Measurements from ENCODE around the gene APBA2. TPM values are rescaled to one million over a fixed set of nuclear protein-coding genes. Genes with fewer than 3 reads are reported as not detected.

The APBA2 gene
- total RNA-seq, 1 donor = 7.5 TPM

DNA sequence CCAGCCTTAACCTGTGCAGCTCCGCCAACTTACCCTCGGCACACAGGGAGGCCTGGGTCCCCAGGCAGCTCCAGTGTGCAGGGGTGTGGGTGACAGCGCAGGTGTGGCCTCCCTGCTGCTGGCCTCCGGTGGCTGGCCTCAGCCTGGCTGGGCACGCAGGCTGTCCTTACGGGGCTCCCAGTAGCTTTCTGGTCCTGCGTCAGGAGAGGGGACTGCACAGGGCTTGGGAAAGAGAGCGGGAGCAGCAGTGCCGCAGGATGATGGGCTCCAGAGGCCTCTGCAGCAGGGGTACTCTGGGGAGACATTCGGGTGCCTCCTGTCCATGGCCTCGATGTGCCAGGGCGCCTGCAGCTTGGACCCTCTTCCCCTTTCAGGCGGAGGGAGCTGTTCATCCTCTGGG is 9.4 kb downstream of the APBA2 start:
- DNase-seq (ENCODE audit: low read depth in 2 of 3, low spot score in 2 of 3) = no peak

DNA sequence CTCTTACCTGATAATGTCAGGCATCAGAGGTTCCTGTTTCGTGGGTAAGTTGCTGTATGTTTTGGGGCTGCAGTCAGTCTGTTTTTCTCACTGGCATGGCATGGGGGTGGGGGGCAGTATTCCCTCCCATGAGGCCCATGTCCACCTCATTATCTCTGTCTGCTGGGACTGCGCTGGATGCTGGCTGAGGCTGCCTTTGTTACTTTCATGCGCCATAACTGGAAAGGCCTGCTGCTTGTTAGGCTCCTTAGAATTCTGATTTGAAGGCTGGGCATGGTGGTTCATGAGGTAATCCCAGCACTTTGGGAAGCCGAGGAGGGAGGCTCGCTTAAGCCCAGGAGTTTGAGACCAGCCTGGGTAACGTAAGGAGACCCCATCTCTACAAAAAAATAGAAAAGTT is 9.8 kb downstream of the APBA2 start:
- no peak for DNase-seq (ENCODE audit: low read depth in 2 of 3, low spot score in 2 of 3)

GRCh38 chr15:28896951-28897350 is 11.2 kb downstream of the APBA2 start:
- no peak for DNase-seq (ENCODE audit: low read depth in 2 of 3, low spot score in 2 of 3)

GRCh38 chr15:28897861-28898585 is 12.2 kb downstream of the APBA2 start:
- DNase-seq (ENCODE audit: low read depth in 2 of 3, low spot score in 2 of 3) = no peak

- no peak for DNase-seq (ENCODE audit: low read depth in 2 of 3, low spot score in 2 of 3)
Observed at GRCh38 chr15:28899061-28899738, 13.4 kb downstream of the APBA2 start.

- no peak for DNase-seq (ENCODE audit: low read depth in 2 of 3, low spot score in 2 of 3)
Observed at GRCh38 chr15:28900041-28900891, 14.5 kb downstream of the APBA2 start.

- no peak for DNase-seq (ENCODE audit: low read depth in 2 of 3, low spot score in 2 of 3)
Observed at GRCh38 chr15:28900892-28901586, 15.3 kb downstream of the APBA2 start.

GRCh38 chr15:28901587-28901980 is 15.8 kb downstream of the APBA2 start:
- no peak for DNase-seq (ENCODE audit: low read depth in 2 of 3, low spot score in 2 of 3)

- peak in 1 of 3 donors; percentile 12 for DNase-seq (ENCODE audit: low read depth in 2 of 3, low spot score in 2 of 3)
Observed at GRCh38 chr15:28901987-28902745, 16.4 kb downstream of the APBA2 start.

DNA sequence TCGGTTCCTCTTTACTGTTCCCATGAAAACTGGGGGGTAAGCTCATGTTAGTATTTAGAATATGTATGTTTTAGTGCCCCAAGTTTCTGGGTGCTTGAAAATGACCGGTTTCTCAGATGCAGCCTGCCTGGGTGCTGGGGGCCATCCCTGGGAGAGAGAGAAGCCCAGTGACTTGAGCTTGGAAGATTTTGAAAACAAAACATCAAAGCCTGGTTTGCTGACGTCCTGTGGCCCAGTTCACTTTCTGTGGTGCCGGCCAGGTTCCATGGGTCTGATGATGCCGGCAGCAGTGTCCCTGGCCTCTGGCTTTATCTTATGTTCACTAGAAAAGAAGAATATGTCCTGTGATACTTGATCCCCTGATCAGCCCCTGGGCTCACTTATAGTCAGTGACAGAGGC is 17.1 kb downstream of the APBA2 start:
- no peak for DNase-seq (ENCODE audit: low read depth in 2 of 3, low spot score in 2 of 3)

GRCh38 chr15:28903555-28903954 is 17.8 kb downstream of the APBA2 start:
- no peak for DNase-seq (ENCODE audit: low read depth in 2 of 3, low spot score in 2 of 3)

DNA sequence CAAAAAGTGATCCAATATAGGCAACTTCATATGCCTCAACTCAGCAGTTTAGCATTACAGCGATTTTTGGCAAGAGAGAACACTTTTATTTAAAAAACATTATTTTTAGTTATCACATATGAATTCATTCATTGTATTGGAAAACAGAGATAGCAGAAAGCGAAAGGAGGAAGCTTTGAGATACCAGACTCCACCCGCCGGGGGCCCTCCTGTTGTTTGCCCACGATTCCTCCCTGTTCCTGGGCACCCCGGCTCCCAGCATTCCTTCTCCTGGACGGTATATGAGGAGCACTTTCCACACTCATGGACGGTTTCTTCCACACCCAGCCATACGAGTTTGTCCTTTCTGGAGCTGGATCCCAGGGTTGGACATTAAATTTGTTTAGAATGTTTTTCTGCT is 18.2 kb downstream of the APBA2 start:
- no peak for DNase-seq (ENCODE audit: low read depth in 2 of 3, low spot score in 2 of 3)

DNA sequence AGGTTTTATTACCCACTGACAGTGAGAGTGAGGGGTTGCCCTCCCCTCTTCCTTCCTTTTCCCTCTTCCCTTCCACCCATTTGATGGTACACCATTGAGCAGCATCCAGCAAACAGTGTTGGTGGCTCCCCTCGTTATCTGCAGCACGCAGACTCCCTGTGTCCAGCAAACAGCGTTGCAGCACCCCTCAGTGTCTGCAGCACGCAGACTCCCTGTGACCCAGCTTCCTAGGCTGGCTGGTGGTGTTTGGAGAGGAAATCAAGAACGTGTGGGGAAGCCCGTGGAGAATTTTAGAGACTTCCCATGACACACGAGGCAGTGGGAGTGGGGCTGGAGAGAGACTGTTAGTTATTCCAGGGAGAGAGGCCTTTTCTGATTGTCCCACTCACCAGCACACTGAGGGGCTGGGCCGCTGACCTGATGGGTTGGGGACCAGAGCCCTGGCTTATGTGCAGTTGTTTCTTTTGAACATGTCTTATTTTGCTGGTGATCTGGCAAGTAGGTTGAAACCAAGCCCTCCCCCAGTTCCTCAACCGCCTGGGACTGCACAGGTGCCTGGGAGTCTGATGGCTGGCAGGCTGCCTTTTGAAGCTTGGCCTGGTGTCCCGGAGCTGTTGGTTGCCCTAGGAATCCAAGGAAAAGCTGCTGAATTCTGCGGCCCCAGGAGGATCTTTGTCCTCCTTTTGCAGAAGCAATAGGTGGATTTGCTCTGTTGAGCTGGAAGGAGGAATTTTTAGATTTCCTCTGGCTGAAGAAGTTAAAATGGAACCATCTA is 19.0 kb downstream of the APBA2 start:
- peak in 2 of 3 donors; percentile 22 to 24 for DNase-seq (ENCODE audit: low read depth in 2 of 3, low spot score in 2 of 3)

DNA sequence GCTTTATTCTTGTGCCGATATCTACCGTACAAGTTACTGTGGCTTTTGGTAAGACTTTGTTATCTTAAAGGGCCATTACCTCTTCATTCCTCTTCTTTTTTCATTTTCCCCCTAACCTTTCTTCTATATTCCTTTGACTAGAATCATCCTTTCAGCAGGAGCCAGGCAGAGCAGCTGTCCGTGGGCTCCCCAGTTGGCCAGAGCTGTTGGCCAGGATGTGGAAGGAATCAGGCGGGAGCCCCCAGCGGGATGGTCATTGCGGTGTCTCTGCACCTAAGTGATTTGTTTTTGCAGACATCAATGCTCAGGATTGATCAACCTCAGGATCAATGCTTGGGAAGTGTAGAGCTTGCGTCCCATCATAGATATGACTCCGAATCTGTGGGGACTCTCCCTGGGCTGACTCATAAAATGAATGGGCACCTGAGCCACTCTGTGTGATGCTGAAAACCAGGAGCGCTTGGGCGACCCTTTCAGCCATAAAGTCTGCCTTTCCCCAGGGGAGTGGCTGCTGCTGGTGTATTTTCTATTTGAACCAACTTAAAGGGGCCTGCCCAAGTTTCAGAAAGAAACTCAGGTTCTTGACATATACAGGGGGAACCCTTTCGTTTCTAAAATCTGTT is 21.7 kb downstream of the APBA2 start:
- no peak for DNase-seq (ENCODE audit: low read depth in 2 of 3, low spot score in 2 of 3)

- DNase-seq (ENCODE audit: low read depth in 2 of 3, low spot score in 2 of 3) = no peak
Observed at GRCh38 chr15:28909958-28910500, 24.3 kb downstream of the APBA2 start.

GRCh38 chr15:28911310-28911931 is 25.6 kb downstream of the APBA2 start:
- peak in 2 of 3 donors; percentile 80 to 92 for DNase-seq (ENCODE audit: low read depth in 2 of 3, low spot score in 2 of 3)

DNA sequence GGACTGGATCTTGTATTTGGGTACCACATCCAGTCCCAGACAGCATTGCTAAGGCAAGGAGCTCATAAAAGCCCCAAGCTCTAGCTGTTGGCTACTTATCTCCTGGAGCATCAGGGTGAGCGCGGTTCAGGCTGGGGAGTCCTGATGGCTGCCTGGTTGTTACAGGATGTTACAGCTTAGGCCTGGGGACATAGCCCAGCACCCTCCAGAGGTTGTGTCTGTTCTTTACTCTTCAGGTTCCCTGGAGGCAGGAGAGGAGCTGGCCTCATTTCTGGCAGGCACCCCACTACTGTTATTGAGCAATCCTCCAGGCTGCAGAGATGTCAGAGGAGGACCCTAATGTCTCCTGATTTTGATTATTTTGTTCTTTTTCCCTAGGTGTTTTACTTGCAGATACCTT is 26.6 kb downstream of the APBA2 start:
- DNase-seq (ENCODE audit: low read depth in 2 of 3, low spot score in 2 of 3) = peak in 1 of 3 donors; percentile 37

- no peak for DNase-seq (ENCODE audit: low read depth in 2 of 3, low spot score in 2 of 3)
Observed at GRCh38 chr15:28913171-28913765, 27.5 kb downstream of the APBA2 start.

Measured in hematopoietic multipotent progenitor cell (in vitro differentiated cells).